PFSK-1 (cell line): Measurements from ENCODE around the gene ZFHX3.

Experiments used
- FOXP2 ChIP-seq: optimal IDR thresholded peaks from 2 replicates; pipeline ENCODE3; 2011; ENCODE audit warnings: borderline replicate concordance, control low read depth, inconsistent platforms; ENCODE audit not compliant: insufficient read depth; ENCODE audit errors: extremely low read length, extremely low read depth
- POLR2AphosphoS5 ChIP-seq: IDR thresholded peaks from 2 replicates; pipeline ENCODE4 v1.6.1; 2012; ENCODE audit warnings: low read depth, mild to moderate bottlenecking, control low read depth, low read length, moderate library complexity
- SIN3A ChIP-seq: IDR thresholded peaks from 2 replicates; pipeline ENCODE4 v1.6.1; 2012; ENCODE audit warnings: mild to moderate bottlenecking, low read length, moderate library complexity, borderline replicate concordance; ENCODE audit not compliant: insufficient read depth
- TAF1 ChIP-seq: IDR thresholded peaks from 2 replicates; pipeline ENCODE4 v1.6.1; 2012; ENCODE audit warnings: low read length, control low read depth, borderline replicate concordance; ENCODE audit not compliant: insufficient read depth
- TF ChIP-seq, protein P1 (sequence below), 2 experiments: IDR thresholded peaks; 2 replicates each; pipeline versions ENCODE4 v1.6.1 to v1.8.0; 2011 to 2012; ENCODE audit warnings: low read depth in 2 of 2, low read length in 2 of 2, control low read depth in 1 of 2, inconsistent platforms in 1 of 2, mild to moderate bottlenecking in 1 of 2, moderate library complexity in 1 of 2; ENCODE audit not compliant: insufficient read depth in 1 of 2

DNA sequence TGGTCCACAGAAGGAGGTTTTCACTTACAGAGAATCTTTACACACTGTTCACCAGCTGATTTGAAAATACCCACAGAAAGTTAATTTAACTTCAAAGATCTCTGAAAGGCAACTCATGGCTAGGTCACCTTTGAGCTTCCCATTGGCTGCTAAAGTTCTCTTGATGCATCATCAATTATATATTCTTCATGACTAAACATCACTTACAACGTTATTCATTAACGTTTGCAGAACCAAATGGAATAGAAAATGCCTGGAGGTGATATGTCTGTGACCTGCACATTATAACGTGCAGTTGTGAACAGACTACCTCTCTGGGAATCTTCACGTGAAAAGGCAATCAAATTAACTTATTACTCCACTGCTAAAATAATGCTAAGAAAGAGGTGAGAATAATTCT lies 238.5 kb downstream of the ZFHX3 start:
- TF ChIP-seq POLR2AphosphoS5 (no peak), SIN3A (no peak), TAF1 (no peak), FOXP2 (no peak)
- TF ChIP-seq, protein P1, sequence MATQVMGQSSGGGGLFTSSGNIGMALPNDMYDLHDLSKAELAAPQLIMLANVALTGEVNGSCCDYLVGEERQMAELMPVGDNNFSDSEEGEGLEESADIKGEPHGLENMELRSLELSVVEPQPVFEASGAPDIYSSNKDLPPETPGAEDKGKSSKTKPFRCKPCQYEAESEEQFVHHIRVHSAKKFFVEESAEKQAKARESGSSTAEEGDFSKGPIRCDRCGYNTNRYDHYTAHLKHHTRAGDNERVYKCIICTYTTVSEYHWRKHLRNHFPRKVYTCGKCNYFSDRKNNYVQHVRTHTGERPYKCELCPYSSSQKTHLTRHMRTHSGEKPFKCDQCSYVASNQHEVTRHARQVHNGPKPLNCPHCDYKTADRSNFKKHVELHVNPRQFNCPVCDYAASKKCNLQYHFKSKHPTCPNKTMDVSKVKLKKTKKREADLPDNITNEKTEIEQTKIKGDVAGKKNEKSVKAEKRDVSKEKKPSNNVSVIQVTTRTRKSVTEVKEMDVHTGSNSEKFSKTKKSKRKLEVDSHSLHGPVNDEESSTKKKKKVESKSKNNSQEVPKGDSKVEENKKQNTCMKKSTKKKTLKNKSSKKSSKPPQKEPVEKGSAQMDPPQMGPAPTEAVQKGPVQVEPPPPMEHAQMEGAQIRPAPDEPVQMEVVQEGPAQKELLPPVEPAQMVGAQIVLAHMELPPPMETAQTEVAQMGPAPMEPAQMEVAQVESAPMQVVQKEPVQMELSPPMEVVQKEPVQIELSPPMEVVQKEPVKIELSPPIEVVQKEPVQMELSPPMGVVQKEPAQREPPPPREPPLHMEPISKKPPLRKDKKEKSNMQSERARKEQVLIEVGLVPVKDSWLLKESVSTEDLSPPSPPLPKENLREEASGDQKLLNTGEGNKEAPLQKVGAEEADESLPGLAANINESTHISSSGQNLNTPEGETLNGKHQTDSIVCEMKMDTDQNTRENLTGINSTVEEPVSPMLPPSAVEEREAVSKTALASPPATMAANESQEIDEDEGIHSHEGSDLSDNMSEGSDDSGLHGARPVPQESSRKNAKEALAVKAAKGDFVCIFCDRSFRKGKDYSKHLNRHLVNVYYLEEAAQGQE (IDR thresholded peaks at IDR 0.05; ENCODE audit: insufficient read depth in 1 of 2, low read depth in 2 of 2, low read length in 2 of 2), result no peak
